NCI-H446 (cell line): ENCODE data around the gene FBXO36.

Source experiments
- DNase-seq, 2 experiments: peaks; one replicate each; lab custom pipeline; 2025; lab: John Stamatoyannopoulos, UW

FBXO36 gene

GRCh38 chr2:229970406-229970805 lies 48.1 kb downstream of the FBXO36 start:
- no peak for DNase-seq

DNA sequence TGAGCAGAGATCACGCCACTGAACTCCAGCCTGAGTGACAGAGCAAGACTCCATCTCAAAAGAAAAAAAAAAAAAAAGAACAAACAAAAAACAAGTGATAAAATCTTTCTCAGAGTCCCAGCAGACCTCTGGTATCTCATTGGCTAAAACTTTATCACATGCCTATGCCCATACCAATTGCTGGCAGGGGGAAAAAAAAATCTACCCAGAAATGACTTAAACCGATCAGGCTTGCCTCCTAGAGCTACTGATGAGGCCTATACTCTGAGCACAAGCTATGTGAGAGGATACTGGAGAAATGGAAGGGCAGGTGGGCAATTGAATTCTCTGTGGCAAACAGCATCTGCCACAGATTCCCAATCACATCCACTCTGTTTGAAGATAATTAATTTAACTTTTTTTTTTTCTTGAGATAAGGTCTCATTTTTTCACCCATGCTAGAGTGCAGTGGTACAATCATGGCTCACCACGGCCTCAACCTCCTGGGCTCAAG lies 49.0 kb downstream of the FBXO36 start:
- DNase-seq: no peak

DNA sequence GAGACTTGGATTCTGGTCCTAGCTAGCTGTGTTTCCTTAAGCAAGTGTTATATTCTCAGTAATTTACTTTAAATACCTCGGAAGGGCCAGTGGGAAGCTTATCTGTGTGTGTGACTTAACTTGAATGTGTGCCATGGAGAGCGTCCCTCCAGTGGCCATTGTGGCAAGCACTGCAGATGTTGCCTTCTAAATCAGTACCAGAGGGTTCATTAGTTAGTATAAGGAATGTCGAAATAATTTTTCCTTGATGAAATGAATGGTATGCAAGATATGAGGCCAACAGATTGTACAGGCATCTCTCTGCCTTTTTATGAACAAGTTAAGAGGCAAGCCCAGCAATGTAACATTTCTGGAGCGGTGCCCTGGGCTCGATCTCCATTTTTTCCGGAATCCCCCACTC lies 52.0 kb downstream of the FBXO36 start:
- DNase-seq: no peak

GRCh38 chr2:229980431-229981184 lies 58.3 kb downstream of the FBXO36 start:
- peak; percentile 43 to 80 for DNase-seq

GRCh38 chr2:229993236-229993635 lies 70.9 kb downstream of the FBXO36 start:
- DNase-seq: no peak

GRCh38 chr2:229996320-229996719 lies 74.0 kb downstream of the FBXO36 start:
- DNase-seq: no peak

- DNase-seq: no peak
Observed at GRCh38 chr2:229997565-229997964, 75.3 kb downstream of the FBXO36 start.

- no peak for DNase-seq
Observed at GRCh38 chr2:230000118-230000841, 78.0 kb downstream of the FBXO36 start.

DNA sequence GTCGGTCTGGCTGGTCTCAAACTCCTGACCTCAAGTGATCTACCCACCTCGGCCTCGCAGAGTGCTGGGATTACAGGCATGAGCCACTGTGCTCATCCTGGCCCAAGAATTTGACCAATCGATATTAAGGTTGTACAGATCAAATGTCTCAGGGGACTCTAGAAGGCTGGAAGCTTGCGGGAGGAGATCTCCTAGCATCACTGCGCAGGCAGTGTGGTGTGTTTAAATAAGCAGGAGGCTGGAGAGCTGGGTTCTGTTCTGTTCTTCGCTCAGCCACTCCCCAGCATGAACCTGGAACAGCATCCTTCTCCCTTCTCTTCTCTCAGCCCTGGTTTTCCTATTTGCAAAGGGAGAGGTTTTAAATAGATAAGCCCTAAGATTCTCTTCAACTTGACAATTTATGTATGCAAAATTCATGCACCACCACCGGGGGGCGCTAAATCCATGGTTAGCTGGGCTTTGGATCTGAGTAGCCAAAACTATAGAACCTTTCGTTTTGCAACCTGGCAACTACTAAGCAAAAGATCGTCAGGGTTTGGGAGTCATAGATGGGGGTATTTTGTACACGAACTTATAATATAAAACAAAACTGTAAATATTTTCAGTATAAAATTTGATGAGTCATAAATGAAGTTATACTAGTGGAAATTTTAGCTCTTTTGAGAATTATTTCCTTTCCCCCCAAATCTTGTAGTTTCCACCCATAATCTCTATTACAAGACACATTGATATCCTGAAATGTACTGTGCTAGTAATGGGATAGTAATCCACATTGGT lies 85.8 kb downstream of the FBXO36 start:
- peak; percentile 29 to 54 for DNase-seq

DNA sequence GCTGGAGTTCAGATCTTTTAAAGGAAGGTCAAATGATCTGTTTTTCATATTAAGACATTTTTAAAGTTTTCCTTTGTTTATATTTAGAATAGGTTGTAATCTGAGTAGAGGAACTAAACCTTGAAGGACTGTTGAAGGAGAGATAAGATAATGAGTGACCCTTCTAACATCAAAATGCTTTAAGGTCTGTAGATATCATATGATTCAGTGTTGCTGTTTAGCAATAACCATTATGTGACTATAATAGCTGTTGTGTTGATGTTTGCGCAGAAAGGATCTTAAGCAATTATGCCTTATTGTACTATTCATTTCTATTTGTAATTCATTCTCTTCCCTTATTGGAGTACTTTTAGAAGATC lies 86.4 kb downstream of the FBXO36 start:
- DNase-seq: no peak

GRCh38 chr2:230010501-230010900 lies 88.2 kb downstream of the FBXO36 start:
- no peak for DNase-seq

- DNase-seq: no peak
Observed at GRCh38 chr2:230011617-230012016, 89.3 kb downstream of the FBXO36 start.

GRCh38 chr2:230012267-230012884 lies 90.1 kb downstream of the FBXO36 start:
- no peak for DNase-seq

DNA sequence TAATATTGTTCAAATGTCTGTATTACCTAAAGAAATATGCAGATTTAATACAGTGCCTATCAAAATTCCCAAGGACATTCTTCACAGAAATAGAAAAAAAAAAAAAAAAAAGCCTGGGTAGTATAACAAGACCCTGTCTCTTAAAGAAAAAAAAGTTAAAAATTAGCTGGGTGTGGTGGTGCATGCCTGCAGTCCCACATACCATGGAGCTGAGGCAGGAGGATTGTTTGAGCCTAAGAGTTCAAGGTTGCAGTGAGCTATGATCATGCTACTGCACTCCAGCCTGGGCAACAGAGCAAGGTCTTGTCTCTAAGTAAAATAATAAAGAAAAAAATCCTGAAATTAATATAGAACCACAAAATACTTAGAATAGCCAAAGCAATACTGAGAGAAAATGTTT lies 94.5 kb downstream of the FBXO36 start:
- no peak for DNase-seq

DNA sequence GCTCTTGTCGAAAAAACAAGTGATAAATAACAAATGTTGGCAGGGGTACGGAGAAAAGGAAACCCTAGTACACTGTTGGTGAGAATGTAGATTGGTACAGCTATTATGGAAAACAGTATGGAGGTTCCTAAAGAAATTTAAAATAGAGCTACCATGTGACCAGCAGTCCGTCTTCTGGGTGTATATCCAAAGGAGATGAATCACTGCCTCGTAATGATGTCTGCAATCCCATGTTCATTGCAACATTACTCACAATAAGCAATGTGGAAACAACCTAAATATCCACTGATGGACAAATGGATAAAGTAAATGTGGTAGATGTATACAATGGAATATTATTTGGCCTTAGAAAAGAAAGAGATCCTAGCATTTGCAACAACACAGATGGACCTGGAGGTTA lies 95.8 kb downstream of the FBXO36 start:
- no peak for DNase-seq

GRCh38 chr2:230019742-230020141 lies 97.4 kb downstream of the FBXO36 start:
- DNase-seq: no peak

GRCh38 chr2:230023313-230023712 lies 101.0 kb downstream of the FBXO36 start:
- no peak for DNase-seq

GRCh38 chr2:230042195-230042594 lies 119.9 kb downstream of the FBXO36 start:
- DNase-seq: no peak

GRCh38 chr2:230043025-230043424 lies 120.7 kb downstream of the FBXO36 start:
- no peak for DNase-seq

GRCh38 chr2:230043461-230043860 lies 121.2 kb downstream of the FBXO36 start:
- no peak for DNase-seq

DNA sequence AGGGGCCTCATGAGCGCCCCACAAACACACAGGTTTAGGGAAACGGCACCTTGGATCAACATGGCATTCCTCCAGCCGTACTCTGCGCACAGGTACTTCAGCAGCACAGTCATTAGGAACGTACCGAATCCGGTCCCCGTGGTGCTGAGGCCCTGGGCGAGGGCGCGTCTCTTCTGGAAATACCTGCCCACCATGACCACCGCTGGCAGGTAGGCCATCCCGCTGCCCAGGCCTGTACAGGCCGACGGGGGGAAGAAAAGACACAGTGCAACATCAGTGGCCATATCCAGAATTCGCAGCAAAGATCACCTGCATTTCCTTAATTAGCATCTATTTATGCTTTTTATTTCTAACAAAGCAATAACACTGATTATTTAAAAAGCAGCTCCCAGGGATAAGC lies 124.2 kb downstream of the FBXO36 start:
- DNase-seq: no peak

- DNase-seq: no peak
Observed at GRCh38 chr2:230048010-230048671, 125.8 kb downstream of the FBXO36 start.
